ENCODE measurements around the gene STPG2. TPM values are rescaled to one million over a fixed set of nuclear protein-coding genes. Genes with fewer than 3 reads are reported as not detected.
"Not testable (repeated sequence)": the region's sequence is repeated elsewhere in the genome, so short reads cannot be mapped to it uniquely, and the experiment has no call there.

Gene STPG2
- total RNA-seq, 3 donors from 2014 or later (not counting 1 experiment from before 2014, with no cell fraction given): 0.23 TPM; not detected in 2

- H3K9me3 ChIP-seq (ENCODE audit: control insufficient read depth, insufficient read depth, low read length): no peaks in the 10 kb centered on the region
- peaks cover 6% of the 10 kb centered on the region for H3K36me3 Mint-ChIP-seq
- no CpG with 5 or more reads among the region's 1 CpG for WGBS (ENCODE audit: insufficient coverage)
- no peak for DNase-seq
- H3K4me3 Mint-ChIP-seq: no peak overlapping the region
- H3K27ac Mint-ChIP-seq: no peak overlapping the region
- no peaks in the 10 kb centered on the region for H3K27me3 ChIP-seq (ENCODE audit: control insufficient read depth, insufficient read depth, low read length)
- H3K4me1 Mint-ChIP-seq: no peaks in the 10 kb centered on the region
- H3K4me3 ChIP-seq (ENCODE audit: low read length): no peak overlapping the region
- H3K9me3 Mint-ChIP-seq: peaks cover 13 to 18% of the 10 kb centered on the region in 2 donors
- intact Hi-C loops (cut with micrococcal nuclease): no loop called here
- no peaks in the 10 kb centered on the region for H3K36me3 ChIP-seq (ENCODE audit: control insufficient read depth, insufficient read depth, low read length)
- H3K27ac ChIP-seq (ENCODE audit: low read length): no peak overlapping the region
- no peak for TF ChIP-seq CTCF (IDR thresholded peaks at IDR 0.05)
- ATAC-seq: no peak
- H3K4me1 ChIP-seq (ENCODE audit: control insufficient read depth, insufficient read depth, low read length): no peaks in the 10 kb centered on the region
- H3K27me3 Mint-ChIP-seq (ENCODE audit: low read depth in 2 of 2): no peaks in the 10 kb centered on the region
These were observed 560.4 kb downstream of the STPG2 start for GRCh38 chr4:97582890-97583289.

DNA sequence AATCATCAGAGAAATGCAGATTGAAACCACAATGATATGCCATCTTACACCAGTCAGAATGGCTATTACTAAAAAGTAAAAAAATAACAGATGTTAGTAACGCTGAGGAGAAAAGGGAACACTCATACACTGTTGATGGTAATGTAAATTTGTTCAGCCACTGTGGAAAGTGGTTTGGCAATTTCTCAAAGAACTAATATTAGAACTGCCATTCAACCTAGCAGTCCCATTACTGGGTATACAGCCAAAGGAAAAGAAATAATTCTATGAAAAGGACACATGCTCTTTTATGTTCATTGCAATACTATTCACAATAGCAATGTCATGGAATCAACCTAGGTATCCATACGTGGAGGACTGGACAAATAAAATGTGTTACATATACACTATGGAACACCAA is 566.3 kb downstream of the STPG2 start:
- H3K4me3 Mint-ChIP-seq: no peak overlapping the region
- H3K9me3 ChIP-seq (ENCODE audit: control insufficient read depth, insufficient read depth, low read length): no peaks in the 10 kb centered on the region
- no peaks in the 10 kb centered on the region for H3K36me3 ChIP-seq (ENCODE audit: control insufficient read depth, insufficient read depth, low read length)
- H3K4me3 ChIP-seq (ENCODE audit: low read length): no peak overlapping the region
- H3K9me3 Mint-ChIP-seq: peaks cover 4 to 5% of the 10 kb centered on the region in 2 donors
- no peaks in the 10 kb centered on the region for H3K27me3 ChIP-seq (ENCODE audit: control insufficient read depth, insufficient read depth, low read length)
- 30% methylated on average over 2 of the region's 2 CpGs for WGBS (ENCODE audit: insufficient coverage)
- H3K27me3 Mint-ChIP-seq (ENCODE audit: low read depth in 2 of 2): no peaks in the 10 kb centered on the region
- ATAC-seq (no peak), DNase-seq (no peak)
- intact Hi-C loops (cut with micrococcal nuclease): no loop called here
- no peaks in the 10 kb centered on the region for H3K36me3 Mint-ChIP-seq
- TF ChIP-seq CTCF (IDR thresholded peaks at IDR 0.05): no peak
- H3K27ac Mint-ChIP-seq: no peak overlapping the region
- no peaks in the 10 kb centered on the region for H3K4me1 Mint-ChIP-seq
- H3K4me1 ChIP-seq (ENCODE audit: control insufficient read depth, insufficient read depth, low read length): no peaks in the 10 kb centered on the region
- no peak overlapping the region for H3K27ac ChIP-seq (ENCODE audit: low read length)

DNA sequence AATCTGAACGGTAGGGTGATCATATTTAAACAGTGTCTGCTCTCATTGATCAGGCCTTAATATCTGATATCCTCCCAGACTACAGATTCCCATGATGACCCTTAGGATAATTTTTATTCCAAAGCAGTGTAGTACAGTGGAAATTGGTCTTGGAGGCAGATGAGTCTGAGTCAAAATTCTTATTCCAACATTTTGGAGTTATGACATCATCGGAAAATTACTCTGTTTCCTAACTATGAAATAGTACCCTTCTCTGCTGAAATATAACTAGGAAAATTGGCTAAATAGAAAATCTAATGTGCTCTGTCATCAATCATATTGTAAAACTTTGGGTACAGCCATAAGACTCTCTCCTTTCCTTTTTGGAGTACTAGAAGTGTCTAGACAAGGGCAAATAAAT is 583.3 kb downstream of the STPG2 start:
- WGBS (ENCODE audit: insufficient coverage): 94% methylated on average over 2 of the region's 2 CpGs
- peaks cover 9 to 20% of the 10 kb centered on the region in 2 donors for H3K9me3 Mint-ChIP-seq
- no peaks in the 10 kb centered on the region for H3K36me3 ChIP-seq (ENCODE audit: control insufficient read depth, insufficient read depth, low read length)
- H3K27ac Mint-ChIP-seq: no peak overlapping the region
- no peak overlapping the region for H3K27ac ChIP-seq (ENCODE audit: low read length)
- no peaks in the 10 kb centered on the region for H3K4me1 Mint-ChIP-seq
- DNase-seq (no peak), ATAC-seq (no peak)
- no peaks in the 10 kb centered on the region for H3K27me3 ChIP-seq (ENCODE audit: control insufficient read depth, insufficient read depth, low read length)
- intact Hi-C loops (cut with micrococcal nuclease): no loop called here
- H3K4me3 Mint-ChIP-seq: no peak overlapping the region
- no peaks in the 10 kb centered on the region for H3K9me3 ChIP-seq (ENCODE audit: control insufficient read depth, insufficient read depth, low read length)
- H3K27me3 Mint-ChIP-seq (ENCODE audit: low read depth in 2 of 2): no peaks in the 10 kb centered on the region
- no peak for TF ChIP-seq CTCF (IDR thresholded peaks at IDR 0.05)
- no peaks in the 10 kb centered on the region for H3K36me3 Mint-ChIP-seq
- no peak overlapping the region for H3K4me3 ChIP-seq (ENCODE audit: low read length)
- no peaks in the 10 kb centered on the region for H3K4me1 ChIP-seq (ENCODE audit: control insufficient read depth, insufficient read depth, low read length)

DNA sequence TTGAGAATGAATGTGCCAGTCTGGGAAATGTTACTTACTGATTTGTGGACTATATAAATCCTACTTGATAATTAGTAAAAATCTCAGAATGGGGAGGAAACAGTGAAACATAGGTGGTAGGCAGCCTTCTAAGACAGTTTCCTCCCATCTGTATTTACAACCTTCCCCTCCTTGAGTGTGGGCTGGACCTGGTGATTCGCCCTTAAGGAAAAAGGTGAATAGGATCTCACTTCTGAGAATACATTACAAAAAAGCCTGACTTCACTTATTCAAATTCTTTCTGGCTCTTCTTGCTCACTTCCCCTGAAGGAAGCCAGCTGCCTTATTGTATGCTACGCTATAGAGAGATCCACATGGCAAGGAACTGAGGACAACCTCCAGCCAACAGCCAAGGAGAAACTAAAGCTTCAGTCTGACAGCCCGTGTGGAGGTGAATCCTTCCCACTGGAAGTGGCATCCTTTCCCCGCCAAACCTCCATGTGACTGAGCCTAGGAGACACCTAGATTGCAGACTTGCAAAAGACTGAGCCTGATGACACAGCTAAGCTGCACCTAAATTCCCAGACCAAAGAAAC is 585.0 kb downstream of the STPG2 start:
- Mint-ChIP-seq H3K36me3 (no peaks in the 10 kb centered on the region), H3K4me3 (no peak overlapping the region)

GRCh38 chr4:97550637-97551036 is 592.6 kb downstream of the STPG2 start:
- H3K27me3 Mint-ChIP-seq (ENCODE audit: low read depth in 2 of 2); DNase-seq; H3K4me3 ChIP-seq (ENCODE audit: low read length); H3K4me1 Mint-ChIP-seq; H3K27me3 ChIP-seq (ENCODE audit: control insufficient read depth, insufficient read depth, low read length); H3K4me3 Mint-ChIP-seq; H3K27ac Mint-ChIP-seq; H3K36me3 Mint-ChIP-seq; intact Hi-C loops (cut with micrococcal nuclease); ATAC-seq; H3K9me3 ChIP-seq (ENCODE audit: control insufficient read depth, insufficient read depth, low read length); H3K36me3 ChIP-seq (ENCODE audit: control insufficient read depth, insufficient read depth, low read length); H3K27ac ChIP-seq (ENCODE audit: low read length); H3K4me1 ChIP-seq (ENCODE audit: control insufficient read depth, insufficient read depth, low read length); H3K9me3 Mint-ChIP-seq: not testable (repeated sequence)
- WGBS (ENCODE audit: insufficient coverage): 59% methylated on average over 10 of the region's 10 CpGs

More for the DNA sequence above, 585.0 kb downstream of the STPG2 start:
- TF ChIP-seq CTCF (IDR thresholded peaks at IDR 0.05): no peak
- DNase-seq (no peak), ATAC-seq (no peak)
- no peak overlapping the region for H3K27ac Mint-ChIP-seq
- Histone ChIP-seq H3K4me1 (ENCODE audit: control insufficient read depth, insufficient read depth, low read length) (no peaks in the 10 kb centered on the region), H3K9me3 (ENCODE audit: control insufficient read depth, insufficient read depth, low read length) (no peaks in the 10 kb centered on the region), H3K27me3 (ENCODE audit: control insufficient read depth, insufficient read depth, low read length) (no peaks in the 10 kb centered on the region), H3K27ac (ENCODE audit: low read length) (no peak overlapping the region), H3K4me3 (ENCODE audit: low read length) (no peak overlapping the region), H3K36me3 (ENCODE audit: control insufficient read depth, insufficient read depth, low read length) (no peaks in the 10 kb centered on the region)
- 87% methylated on average over 4 of the region's 4 CpGs for WGBS (ENCODE audit: insufficient coverage)
- intact Hi-C loops (cut with micrococcal nuclease): no loop called here
- H3K4me1 Mint-ChIP-seq: no peaks in the 10 kb centered on the region
- H3K27me3 Mint-ChIP-seq (ENCODE audit: low read depth in 2 of 2): no peaks in the 10 kb centered on the region
- H3K9me3 Mint-ChIP-seq: peaks cover 3 to 12% of the 10 kb centered on the region in 2 donors
